ENCODE measurements around the gene PDZRN4.

- no peak for TF ChIP-seq POLR2A (IDR thresholded peaks at IDR 0.05; ENCODE audit: low read depth)
- TF ChIP-seq, protein P1, sequence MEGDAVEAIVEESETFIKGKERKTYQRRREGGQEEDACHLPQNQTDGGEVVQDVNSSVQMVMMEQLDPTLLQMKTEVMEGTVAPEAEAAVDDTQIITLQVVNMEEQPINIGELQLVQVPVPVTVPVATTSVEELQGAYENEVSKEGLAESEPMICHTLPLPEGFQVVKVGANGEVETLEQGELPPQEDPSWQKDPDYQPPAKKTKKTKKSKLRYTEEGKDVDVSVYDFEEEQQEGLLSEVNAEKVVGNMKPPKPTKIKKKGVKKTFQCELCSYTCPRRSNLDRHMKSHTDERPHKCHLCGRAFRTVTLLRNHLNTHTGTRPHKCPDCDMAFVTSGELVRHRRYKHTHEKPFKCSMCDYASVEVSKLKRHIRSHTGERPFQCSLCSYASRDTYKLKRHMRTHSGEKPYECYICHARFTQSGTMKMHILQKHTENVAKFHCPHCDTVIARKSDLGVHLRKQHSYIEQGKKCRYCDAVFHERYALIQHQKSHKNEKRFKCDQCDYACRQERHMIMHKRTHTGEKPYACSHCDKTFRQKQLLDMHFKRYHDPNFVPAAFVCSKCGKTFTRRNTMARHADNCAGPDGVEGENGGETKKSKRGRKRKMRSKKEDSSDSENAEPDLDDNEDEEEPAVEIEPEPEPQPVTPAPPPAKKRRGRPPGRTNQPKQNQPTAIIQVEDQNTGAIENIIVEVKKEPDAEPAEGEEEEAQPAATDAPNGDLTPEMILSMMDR (IDR thresholded peaks at IDR 0.05), result no peak
- no peak for TF ChIP-seq EP300 (IDR thresholded peaks at IDR 0.05)
Measured at GRCh38 chr12:41407232-41407799, 219.2 kb downstream of the PDZRN4 start.

Measured in esophagus muscularis mucosa (tissue), 4 donors.